MCF 10A (cell line): ENCODE data around the gene FGFR3. TPM values are rescaled to one million over a fixed set of nuclear protein-coding genes. Genes with fewer than 3 reads are reported as not detected.

ENCODE experiments used
- BruUV-seq: library from RNA; stranded (reverse); fragments of 400-500 nt; replicated peaks from 2 replicates; lab custom pipeline; 2021; lab: Mats Ljungman, UMichigan
- CTCF ChIA-PET: fragments of 300-600 bp; sonication (Branson Sonifier 250); formaldehyde crosslinking; extraction: SDS; loops from one replicate; lab custom pipeline; 2021; ENCODE audit warnings: antibody characterized with exemption, inconsistent platforms; lab: Yijun Ruan, JAX
- POLR2A ChIA-PET: fragments of 300-600, 350-650 bp; sonication (Branson Sonifier 250); formaldehyde crosslinking; extraction: SDS; loops from one replicate; lab custom pipeline; 2020; ENCODE audit warnings: antibody characterized with exemption, inconsistent platforms; lab: Yijun Ruan, JAX
- DNase-seq: peaks from one replicate; pipeline ENCODE4 v3.0.0-alpha.2; 2018; ENCODE audit not compliant: unreplicated experiment
- H3K27ac Mint-ChIP-seq: one replicate; pipeline ENCODE4 v1.8.0; 2022; ENCODE audit warnings: mild to moderate bottlenecking, low read depth, mixed read lengths; ENCODE audit not compliant: unreplicated experiment
- H3K27me3 Mint-ChIP-seq: one replicate; pipeline ENCODE4 v1.8.0; 2022; ENCODE audit warnings: mixed read lengths; ENCODE audit not compliant: insufficient read depth, unreplicated experiment
- H3K36me3 Mint-ChIP-seq: one replicate; pipeline ENCODE4 v1.8.0; 2022; ENCODE audit warnings: mild to moderate bottlenecking, moderate library complexity, mixed read lengths; ENCODE audit not compliant: insufficient read depth, unreplicated experiment
- H3K4me1 Mint-ChIP-seq: one replicate; pipeline ENCODE4 v1.8.0; 2022; ENCODE audit warnings: mixed read lengths; ENCODE audit not compliant: insufficient read depth, unreplicated experiment
- H3K4me3 Mint-ChIP-seq: one replicate; pipeline ENCODE4 v1.8.0; 2022; ENCODE audit warnings: mild to moderate bottlenecking, moderate library complexity, mixed read lengths; ENCODE audit not compliant: unreplicated experiment
- H3K9me3 Mint-ChIP-seq: one replicate; pipeline ENCODE4 v1.8.0; 2022; ENCODE audit warnings: mixed read lengths; ENCODE audit not compliant: unreplicated experiment
- intact Hi-C: fragments of 100-400 bp; cut with micrococcal nuclease; formaldehyde crosslinking; loops from 2 replicates; pipeline ENCODE4 v1.14.1; 2022
- total RNA-seq: library from RNA; stranded (reverse); gene quantifications from 2 replicates; pipeline ENCODE4 v1.2.3, GENCODE V29; 2022
- TF ChIP-seq, protein P1 (sequence below): fragments of 200-600 bp; IDR thresholded peaks from one replicate; pipeline ENCODE4 v1.8.0; 2022; ENCODE audit warnings: antibody characterized with exemption, mild to moderate bottlenecking; ENCODE audit not compliant: unreplicated experiment

Gene FGFR3
- total RNA-seq, 1 experiment from 2014 or later = 6.5 TPM

DNA sequence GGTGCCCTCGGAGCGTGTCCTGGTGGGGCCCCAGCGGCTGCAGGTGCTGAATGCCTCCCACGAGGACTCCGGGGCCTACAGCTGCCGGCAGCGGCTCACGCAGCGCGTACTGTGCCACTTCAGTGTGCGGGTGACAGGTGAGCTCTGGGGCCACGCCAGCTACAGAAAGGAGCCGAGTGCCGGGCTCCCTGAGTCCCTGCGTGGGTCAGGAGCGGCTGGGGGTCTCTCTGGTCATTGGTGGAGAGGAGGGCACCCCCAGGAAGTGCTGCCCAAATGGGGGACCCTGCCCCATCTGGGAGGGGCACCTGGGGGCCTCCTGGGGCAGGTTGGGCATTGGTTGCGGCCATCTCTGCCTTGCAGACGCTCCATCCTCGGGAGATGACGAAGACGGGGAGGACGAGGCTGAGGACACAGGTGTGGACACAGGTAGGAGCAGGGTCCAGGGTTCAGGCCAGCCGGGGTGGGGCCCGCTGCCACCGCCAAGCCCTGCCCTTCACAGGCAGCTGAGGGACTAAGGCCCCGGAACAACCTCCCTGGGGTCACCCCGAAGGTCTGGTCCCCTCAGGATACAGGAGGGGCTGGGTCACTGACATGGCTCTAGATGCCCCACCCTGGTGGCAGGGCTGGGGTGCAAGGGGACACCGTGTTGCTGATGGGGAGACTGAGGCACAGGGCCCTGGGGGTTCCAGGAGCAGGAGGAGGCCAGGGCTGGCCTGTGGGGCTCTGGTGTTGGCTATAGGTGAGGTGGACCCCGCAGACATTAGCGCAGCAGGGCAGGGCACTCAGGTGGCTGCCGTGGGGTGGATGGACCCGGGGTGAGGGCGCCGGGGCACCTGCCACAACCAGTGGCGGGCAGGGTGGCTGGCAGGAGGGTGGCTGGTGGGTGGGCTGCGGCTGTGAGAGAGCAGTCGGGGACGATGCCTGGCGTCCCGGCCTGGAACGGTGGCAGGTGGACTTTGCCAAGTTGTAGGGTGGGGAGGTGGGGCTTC lies 6.6 kb downstream of the FGFR3 start:
- intact Hi-C loops = no loop called here
- BruUV-seq = no TSS peak
- no peaks in the 10 kb centered on the region for H3K36me3 Mint-ChIP-seq
- no peak overlapping the region for H3K27ac Mint-ChIP-seq
- ChIA-PET POLR2A (no interaction called here), CTCF (interaction anchor here (0.5 to 1.6 kb wide), 5 partner anchors 18 to 116 kb away, joined by 3 to 7 read pairs (median 3); partner anchors contain the start of gene FAM53A)
- DNase-seq = no peak
- H3K4me3 Mint-ChIP-seq = no peak overlapping the region
- TF ChIP-seq, protein P1, sequence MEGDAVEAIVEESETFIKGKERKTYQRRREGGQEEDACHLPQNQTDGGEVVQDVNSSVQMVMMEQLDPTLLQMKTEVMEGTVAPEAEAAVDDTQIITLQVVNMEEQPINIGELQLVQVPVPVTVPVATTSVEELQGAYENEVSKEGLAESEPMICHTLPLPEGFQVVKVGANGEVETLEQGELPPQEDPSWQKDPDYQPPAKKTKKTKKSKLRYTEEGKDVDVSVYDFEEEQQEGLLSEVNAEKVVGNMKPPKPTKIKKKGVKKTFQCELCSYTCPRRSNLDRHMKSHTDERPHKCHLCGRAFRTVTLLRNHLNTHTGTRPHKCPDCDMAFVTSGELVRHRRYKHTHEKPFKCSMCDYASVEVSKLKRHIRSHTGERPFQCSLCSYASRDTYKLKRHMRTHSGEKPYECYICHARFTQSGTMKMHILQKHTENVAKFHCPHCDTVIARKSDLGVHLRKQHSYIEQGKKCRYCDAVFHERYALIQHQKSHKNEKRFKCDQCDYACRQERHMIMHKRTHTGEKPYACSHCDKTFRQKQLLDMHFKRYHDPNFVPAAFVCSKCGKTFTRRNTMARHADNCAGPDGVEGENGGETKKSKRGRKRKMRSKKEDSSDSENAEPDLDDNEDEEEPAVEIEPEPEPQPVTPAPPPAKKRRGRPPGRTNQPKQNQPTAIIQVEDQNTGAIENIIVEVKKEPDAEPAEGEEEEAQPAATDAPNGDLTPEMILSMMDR = no peak
- H3K27me3 Mint-ChIP-seq = no peaks in the 10 kb centered on the region
- no peaks in the 10 kb centered on the region for H3K4me1 Mint-ChIP-seq
- no peaks in the 10 kb centered on the region for H3K9me3 Mint-ChIP-seq

DNA sequence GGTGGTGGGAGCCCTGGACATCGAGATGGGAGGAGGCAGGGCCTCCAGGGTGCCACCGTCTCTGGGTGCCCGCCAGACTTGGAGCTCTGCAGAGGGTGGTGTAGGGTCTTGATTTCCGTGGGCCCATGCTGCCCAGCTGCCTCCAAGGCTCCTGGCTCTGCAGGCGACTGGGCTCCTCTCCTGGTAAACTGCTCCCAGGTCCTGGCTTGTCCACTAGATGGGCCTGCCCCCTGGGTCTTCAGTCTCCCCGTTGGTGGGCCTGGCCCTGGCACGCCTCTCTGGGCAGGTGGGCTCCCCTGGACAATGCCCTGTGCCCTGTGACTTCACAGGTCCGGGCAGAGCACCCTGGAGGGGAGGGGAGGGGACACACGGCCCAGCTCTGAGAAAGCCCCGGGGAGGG lies 7.7 kb downstream of the FGFR3 start:
- no peaks in the 10 kb centered on the region for H3K36me3 Mint-ChIP-seq
- H3K4me1 Mint-ChIP-seq = no peaks in the 10 kb centered on the region
- H3K9me3 Mint-ChIP-seq = no peaks in the 10 kb centered on the region
- DNase-seq = no peak
- intact Hi-C loops = no loop called here
- BruUV-seq = no TSS peak
- TF ChIP-seq, protein P1 = no peak
- no peaks in the 10 kb centered on the region for H3K27me3 Mint-ChIP-seq
- H3K4me3 Mint-ChIP-seq = no peak overlapping the region
- ChIA-PET POLR2A (no interaction called here), CTCF (interaction anchor here (0.9 to 1.6 kb wide), 2 partner anchors 10 to 52 kb away, joined by 7 read pairs; no protein-coding TSS in a partner anchor)
- H3K27ac Mint-ChIP-seq = no peak overlapping the region

DNA sequence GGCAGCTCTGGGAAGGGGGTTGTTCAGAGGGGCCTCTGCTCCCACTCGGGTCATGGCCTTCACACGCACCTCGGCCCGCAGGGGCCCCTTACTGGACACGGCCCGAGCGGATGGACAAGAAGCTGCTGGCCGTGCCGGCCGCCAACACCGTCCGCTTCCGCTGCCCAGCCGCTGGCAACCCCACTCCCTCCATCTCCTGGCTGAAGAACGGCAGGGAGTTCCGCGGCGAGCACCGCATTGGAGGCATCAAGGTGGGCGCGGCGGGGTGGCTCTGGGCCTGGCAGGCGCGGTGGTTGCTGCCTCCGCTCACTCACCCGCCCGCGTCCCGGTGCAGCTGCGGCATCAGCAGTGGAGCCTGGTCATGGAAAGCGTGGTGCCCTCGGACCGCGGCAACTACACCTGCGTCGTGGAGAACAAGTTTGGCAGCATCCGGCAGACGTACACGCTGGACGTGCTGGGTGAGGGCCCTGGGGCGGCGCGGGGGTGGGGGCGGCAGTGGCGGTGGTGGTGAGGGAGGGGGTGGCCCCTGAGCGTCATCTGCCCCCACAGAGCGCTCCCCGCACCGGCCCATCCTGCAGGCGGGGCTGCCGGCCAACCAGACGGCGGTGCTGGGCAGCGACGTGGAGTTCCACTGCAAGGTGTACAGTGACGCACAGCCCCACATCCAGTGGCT lies 8.3 kb downstream of the FGFR3 start:
- H3K27ac Mint-ChIP-seq = no peak overlapping the region
- H3K27me3 Mint-ChIP-seq = no peaks in the 10 kb centered on the region
- ChIA-PET POLR2A (no interaction called here), CTCF (interaction anchor here (0.9 to 1.6 kb wide), 4 partner anchors 9 to 53 kb away, joined by 3 to 7 read pairs (median 6); no protein-coding TSS in a partner anchor)
- DNase-seq = no peak
- no peaks in the 10 kb centered on the region for H3K9me3 Mint-ChIP-seq
- H3K36me3 Mint-ChIP-seq = no peaks in the 10 kb centered on the region
- intact Hi-C loops = no loop called here
- TF ChIP-seq, protein P1 = no peak
- no peak overlapping the region for H3K4me3 Mint-ChIP-seq
- BruUV-seq = no TSS peak
- no peaks in the 10 kb centered on the region for H3K4me1 Mint-ChIP-seq

DNA sequence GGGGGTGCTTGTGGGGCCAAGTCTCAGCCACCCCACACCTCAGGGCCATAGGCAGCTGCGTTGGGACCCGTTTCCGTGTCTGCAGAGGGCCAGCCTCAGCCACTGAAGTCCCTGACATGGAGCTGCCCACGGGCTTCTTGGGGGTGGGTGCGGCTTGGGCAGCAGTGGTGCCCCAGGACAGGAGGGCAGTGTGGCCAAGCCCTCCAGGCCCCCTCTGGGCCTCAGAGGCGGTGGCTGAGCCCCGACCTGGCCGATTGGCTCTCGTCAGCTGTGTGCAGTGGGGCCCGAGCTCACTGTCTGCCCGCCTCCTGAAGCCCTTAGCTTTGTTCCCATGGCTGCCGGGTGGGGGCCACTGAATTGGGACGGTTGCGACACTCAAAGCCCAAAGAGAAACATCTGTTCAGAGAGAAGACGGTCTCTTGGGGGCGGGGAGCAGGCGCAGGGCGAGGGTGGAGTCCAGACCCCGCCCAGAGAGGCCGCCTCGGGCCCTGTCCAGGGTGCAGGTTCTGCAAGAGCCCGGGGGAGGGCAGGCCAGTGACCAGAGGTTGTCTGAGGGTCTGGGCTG lies 9.1 kb downstream of the FGFR3 start:
- H3K4me3 Mint-ChIP-seq = no peak overlapping the region
- H3K36me3 Mint-ChIP-seq = no peaks in the 10 kb centered on the region
- H3K27ac Mint-ChIP-seq = no peak overlapping the region
- ChIA-PET POLR2A (interaction anchor here (0.7 kb wide), 1 partner anchor 149 kb away, joined by 4 read pairs; no protein-coding TSS in a partner anchor), CTCF (interaction anchor here (1.0 to 1.4 kb wide), 2 partner anchors 50 to 54 kb away, joined by 3 to 4 read pairs; no protein-coding TSS in a partner anchor)
- no peaks in the 10 kb centered on the region for H3K4me1 Mint-ChIP-seq
- H3K9me3 Mint-ChIP-seq = no peaks in the 10 kb centered on the region
- no TSS peak for BruUV-seq
- DNase-seq = no peak
- intact Hi-C loops = no loop called here
- H3K27me3 Mint-ChIP-seq = no peaks in the 10 kb centered on the region
- TF ChIP-seq, protein P1 = no peak
